SJCRH30 (cell line): Measurements from ENCODE around the gene LMBR1L. TPM values are rescaled to one million over a fixed set of nuclear protein-coding genes. Genes with fewer than 3 reads are reported as not detected.

ENCODE experiments used
- DNase-seq, 2 experiments: peaks; one replicate each; pipeline ENCODE4 v3.0.0-alpha.2; 2015 to 2020
- H3K27ac ChIP-seq: fragments of 250-450 bp; sonication (Bioruptor Pico); 2 replicates; pipeline ENCODE4 v1.5.1; 2020; ENCODE audit warnings: mild to moderate bottlenecking, moderate library complexity
- H3K27me3 ChIP-seq: fragments of 250-450 bp; sonication (Bioruptor Pico); 2 replicates; pipeline ENCODE4 v1.5.1; 2020; ENCODE audit warnings: mild to moderate bottlenecking, moderate library complexity
- H3K36me3 ChIP-seq: fragments of 250-450 bp; sonication (Bioruptor Pico); 2 replicates; pipeline ENCODE4 v1.5.1; 2020; ENCODE audit warnings: mild to moderate bottlenecking, moderate library complexity
- H3K4me1 ChIP-seq: fragments of 250-450 bp; sonication (Bioruptor Pico); 2 replicates; pipeline ENCODE4 v1.5.1; 2020; ENCODE audit warnings: mild to moderate bottlenecking, moderate library complexity
- H3K4me3 ChIP-seq: fragments of 250-450 bp; sonication (Bioruptor Pico); 2 replicates; pipeline ENCODE4 v1.5.1; 2020; ENCODE audit warnings: mild to moderate bottlenecking, moderate library complexity
- H3K9me3 ChIP-seq: fragments of 250-450 bp; sonication (Bioruptor Pico); replicated peaks from 2 replicates; pipeline ENCODE4 v1.5.1; 2020; ENCODE audit warnings: mild to moderate bottlenecking, moderate library complexity
- total RNA-seq: library from RNA; depleted of rRNA; stranded (reverse); fragments of >200 nt; shearing (Covaris generic); gene quantifications from 2 replicates; pipeline ENCODE4 v1.2.3, GENCODE V29; 2014; rRNA removed

LMBR1L gene
- total RNA-seq, 1 experiment from 2014 or later = 28.9 TPM

DNA sequence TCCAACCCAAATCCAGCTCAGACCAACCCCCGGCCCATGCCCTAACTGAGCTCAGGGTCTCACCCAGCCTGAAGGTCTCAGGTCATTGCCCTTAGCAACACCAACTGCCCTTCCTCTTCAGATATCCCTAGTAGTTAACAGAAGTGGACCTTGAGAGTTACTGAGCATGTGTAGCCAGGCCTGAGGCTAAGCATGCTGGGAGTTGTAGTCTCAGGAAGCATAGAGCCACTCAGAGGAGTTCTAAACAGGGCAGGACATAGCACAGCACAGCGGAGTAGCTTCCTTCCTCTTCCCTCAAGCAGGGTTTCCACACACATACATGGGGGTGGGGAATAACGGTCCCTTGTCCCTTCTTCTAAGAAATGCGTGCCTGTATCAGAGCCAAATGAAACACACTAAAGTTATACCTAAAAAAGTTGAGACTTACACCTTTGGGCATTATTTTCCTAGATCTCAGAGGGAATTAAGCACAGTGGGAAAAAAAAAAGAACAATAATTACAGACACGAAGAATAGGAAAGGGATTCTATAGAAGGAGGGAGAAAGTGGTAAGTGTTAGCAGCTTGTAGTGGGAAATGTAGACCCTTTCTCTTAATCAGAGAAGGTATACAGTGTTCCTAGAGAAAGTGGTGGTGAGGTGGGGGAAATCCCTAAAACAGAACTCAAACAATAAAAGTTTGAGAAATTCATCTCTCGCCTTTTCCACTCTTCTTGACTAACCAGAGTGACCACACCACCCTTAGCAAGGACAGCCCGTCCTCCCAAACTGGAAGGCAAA, 54.5 kb downstream of the LMBR1L start:
- no peak overlapping the region for H3K4me3 ChIP-seq
- no peaks in the 10 kb centered on the region for H3K27me3 ChIP-seq
- H3K27ac ChIP-seq = no peak overlapping the region
- peaks cover 23% of the 10 kb centered on the region for H3K4me1 ChIP-seq
- peaks cover 45% of the 10 kb centered on the region for H3K36me3 ChIP-seq
- H3K9me3 ChIP-seq = no peaks in the 10 kb centered on the region
- peak; percentile 54 to 67 for DNase-seq

DNA sequence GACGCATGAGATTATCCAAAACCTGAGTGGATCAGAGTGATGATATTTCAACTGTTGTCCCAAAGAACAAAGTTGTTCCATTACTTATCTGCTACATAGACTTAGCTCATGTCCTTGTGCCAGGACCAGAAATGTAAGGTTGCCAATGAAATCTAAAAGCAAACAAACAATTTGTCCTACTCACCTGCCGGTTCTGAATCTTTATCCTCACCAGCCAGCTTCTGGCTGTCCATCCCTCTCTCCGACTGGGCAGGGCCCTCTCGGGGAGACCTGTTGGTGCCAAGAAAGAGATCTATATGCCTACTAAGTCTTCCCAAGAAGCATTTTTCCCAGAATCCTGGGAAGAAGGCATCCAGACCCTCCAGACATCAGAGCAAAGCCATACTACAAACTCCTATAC, 55.6 kb downstream of the LMBR1L start:
- H3K36me3 ChIP-seq = peaks cover 56% of the 10 kb centered on the region
- H3K9me3 ChIP-seq = no peaks in the 10 kb centered on the region
- H3K27me3 ChIP-seq = no peaks in the 10 kb centered on the region
- H3K4me1 ChIP-seq = peaks cover 23% of the 10 kb centered on the region
- DNase-seq = no peak
- H3K27ac ChIP-seq = no peak overlapping the region
- no peak overlapping the region for H3K4me3 ChIP-seq

DNA sequence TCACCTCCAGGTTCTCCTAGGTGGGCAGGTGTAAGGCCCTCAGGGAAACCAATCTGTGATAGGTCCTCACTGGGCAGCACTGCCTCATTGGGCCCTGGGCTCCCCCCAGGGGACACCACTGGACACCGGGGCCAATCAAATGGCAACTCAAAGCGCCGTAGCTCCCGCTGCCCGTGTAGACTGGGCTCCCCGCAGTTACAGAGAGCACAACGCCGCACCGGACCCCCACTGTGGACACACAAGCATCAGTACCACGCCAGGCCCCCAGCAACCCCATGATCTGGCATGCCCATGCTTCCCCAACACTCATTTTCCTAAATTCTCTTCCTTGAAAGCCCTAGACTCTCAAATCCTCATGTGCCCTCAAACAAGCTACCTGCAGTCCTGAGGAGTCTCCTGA, 56.1 kb downstream of the LMBR1L start:
- no peaks in the 10 kb centered on the region for H3K27me3 ChIP-seq
- peaks cover 23% of the 10 kb centered on the region for H3K4me1 ChIP-seq
- H3K4me3 ChIP-seq = no peak overlapping the region
- no peaks in the 10 kb centered on the region for H3K9me3 ChIP-seq
- peaks cover 61% of the 10 kb centered on the region for H3K36me3 ChIP-seq
- no peak for DNase-seq
- H3K27ac ChIP-seq = no peak overlapping the region

DNA sequence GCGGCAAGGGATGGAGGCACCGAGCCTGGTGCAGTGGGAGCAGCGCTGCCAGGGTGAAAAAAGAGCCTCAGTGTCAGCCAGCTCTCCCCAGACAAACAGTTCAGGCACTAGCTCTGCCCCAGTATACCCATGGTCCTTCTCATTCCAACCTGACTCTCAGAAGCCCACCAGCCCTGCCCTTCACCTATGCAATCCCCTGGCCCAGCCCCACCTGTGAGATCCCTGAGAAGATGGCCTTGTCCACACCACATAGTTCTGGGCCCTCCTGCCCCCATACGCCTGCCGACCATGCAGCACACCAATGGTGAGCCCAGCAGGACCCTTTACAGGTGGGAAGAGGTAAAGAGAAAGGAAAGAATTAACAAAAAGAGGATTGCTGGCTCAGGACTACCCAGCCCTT, 56.6 kb downstream of the LMBR1L start:
- peaks cover 66% of the 10 kb centered on the region for H3K36me3 ChIP-seq
- no peaks in the 10 kb centered on the region for H3K27me3 ChIP-seq
- H3K27ac ChIP-seq = no peak overlapping the region
- no peak overlapping the region for H3K4me3 ChIP-seq
- DNase-seq = no peak
- no peaks in the 10 kb centered on the region for H3K9me3 ChIP-seq
- peaks cover 23% of the 10 kb centered on the region for H3K4me1 ChIP-seq

DNA sequence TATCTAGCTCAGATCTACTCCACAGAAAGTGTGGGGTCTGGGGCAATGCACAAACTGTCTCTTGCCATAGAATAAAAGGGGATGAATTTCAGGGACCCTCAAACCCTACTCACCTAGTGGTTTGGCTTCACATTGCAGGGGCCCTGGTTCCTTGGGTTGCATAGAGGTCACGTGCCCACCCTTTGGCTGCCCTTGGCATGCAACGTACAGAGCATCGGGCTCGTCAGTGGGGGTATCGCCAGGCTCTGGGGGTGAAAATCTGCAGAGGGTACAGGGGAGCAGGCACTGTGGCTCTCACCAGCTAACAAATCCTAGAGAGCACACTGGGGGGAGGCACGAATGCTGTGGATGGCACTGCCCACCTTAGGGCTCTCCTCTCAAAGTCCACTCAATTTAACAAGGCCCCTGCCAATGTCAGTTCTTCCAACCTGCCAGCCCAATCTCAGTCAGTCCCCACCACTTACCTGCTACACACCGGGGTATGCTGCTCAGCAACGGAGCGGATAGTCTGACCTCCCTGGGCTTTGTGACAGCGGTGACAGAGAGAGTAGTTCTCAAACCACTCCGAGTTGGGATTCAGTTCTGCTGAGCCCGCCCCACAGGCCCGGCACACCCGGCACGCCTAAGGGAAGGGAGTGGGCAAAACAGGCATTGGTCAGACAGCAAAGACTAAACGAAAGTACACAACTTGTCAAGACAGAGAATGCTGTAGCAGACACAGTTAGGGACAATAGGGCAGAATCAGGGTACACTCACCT, 58.0 kb downstream of the LMBR1L start:
- Histone ChIP-seq H3K27ac (no peak overlapping the region), H3K4me1 (peaks cover 15% of the 10 kb centered on the region), H3K27me3 (no peaks in the 10 kb centered on the region), H3K36me3 (peaks cover 80% of the 10 kb centered on the region), H3K4me3 (no peak overlapping the region), H3K9me3 (no peaks in the 10 kb centered on the region)
- no peak for DNase-seq

DNA sequence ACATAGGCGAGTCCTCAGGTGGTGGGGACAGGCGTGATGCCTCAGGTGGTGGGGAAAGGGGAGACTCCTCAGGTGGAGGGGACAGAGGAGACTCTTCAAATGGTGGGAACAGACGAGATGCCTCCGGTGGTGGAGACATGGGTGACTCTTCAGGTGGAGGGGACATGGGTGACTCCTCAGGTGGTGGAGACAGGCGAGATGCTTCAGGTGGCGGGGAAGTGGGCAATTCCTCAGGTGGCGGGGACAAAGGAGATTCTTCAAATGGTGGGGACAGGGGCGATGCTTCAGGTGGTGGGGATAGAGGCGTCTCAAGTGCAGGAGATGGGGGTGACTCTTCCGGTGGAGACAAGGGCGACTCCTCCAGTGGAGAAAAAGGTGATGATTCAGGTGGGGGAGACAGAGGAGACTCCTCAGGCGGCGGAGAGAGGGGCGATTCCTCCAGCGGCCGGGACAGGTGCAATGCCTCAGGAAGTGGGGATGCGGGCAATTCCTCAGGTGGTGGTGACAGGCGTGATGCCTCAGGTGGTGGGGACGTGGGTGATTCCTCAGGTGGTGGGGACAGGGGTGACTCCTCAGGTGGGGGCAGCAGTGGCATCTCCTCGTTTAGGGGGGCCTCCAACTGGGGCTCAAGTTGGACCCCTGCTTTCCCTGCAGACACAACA, 58.7 kb downstream of the LMBR1L start:
- Histone ChIP-seq H3K4me3 (no peak overlapping the region), H3K27ac (no peak overlapping the region), H3K27me3 (no peaks in the 10 kb centered on the region), H3K9me3 (no peaks in the 10 kb centered on the region), H3K4me1 (peaks cover 8% of the 10 kb centered on the region; the same call in 1 of the 2 replicates), H3K36me3 (peaks cover 85% of the 10 kb centered on the region)
- DNase-seq = no peak

DNA sequence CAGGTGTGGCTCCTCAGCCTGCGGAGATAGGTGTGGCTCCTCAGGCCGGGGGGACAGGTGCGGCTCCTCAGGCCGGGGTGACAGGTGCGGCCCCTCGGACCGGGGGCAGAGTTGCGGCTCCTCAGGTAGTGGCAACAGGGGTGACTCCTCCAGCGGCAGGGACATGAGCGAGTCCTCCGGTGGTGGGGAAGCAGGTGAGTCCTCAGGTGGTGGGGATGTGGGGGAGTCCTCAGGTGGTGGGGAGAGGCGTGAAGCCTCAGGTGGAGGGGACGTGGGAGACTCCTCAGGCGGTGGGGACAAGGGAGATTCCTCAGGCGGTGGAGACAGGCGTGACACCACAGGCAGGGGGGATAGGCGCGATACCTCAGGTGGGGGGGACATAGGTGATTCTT, 59.3 kb downstream of the LMBR1L start:
- H3K36me3 ChIP-seq = peaks cover 91% of the 10 kb centered on the region
- 0 out of 2 replicates have a peak, but pooled peaks cover 2% of the 10 kb centered on the region for H3K4me1 ChIP-seq
- no peak for DNase-seq
- H3K27ac ChIP-seq = no peak overlapping the region
- no peaks in the 10 kb centered on the region for H3K9me3 ChIP-seq
- H3K4me3 ChIP-seq = no peak overlapping the region
- no peaks in the 10 kb centered on the region for H3K27me3 ChIP-seq

DNA sequence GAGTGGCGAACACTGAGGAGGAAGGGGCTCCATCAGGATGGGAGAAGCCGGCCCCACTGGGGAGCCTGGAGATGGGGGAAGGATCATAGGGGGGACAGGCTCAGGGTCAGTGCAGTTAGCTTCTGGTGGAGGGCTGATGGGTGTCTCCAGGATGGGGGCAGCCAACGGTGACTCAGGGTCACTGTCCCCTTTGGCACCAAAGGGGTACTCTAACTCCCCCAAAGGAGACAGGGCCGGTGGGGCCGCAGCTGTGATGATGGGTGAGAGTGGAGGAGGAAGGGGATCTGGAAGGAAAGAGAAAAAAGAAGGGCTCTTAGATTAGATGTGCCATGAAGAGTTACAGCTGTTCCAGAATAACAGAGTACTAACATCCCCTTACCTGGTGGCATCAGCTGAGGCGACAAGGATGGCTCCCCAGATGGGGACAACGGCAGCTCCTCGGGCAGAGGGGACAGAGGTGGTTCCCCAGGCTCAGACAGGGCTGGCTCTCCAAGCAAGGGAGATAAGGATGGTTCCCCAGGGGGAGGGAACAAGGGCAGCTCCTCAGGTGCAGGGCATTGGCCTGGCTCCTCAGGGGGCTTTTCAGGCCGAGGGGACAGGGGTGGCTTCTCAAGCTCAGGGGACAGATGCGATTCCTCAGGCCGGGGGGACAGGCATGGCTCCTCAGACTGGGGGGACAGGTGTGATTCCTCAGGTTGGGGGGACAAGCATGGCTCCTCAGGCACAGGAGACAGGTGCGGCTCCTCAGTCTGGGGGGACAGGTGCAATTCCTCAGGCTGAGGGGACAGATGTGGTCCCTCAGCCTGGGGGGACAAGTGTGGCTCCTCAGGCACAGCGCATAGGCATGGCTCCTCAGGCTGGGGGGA, 59.9 kb downstream of the LMBR1L start:
- no peak for DNase-seq
- no peaks in the 10 kb centered on the region for H3K9me3 ChIP-seq
- peaks cover 96% of the 10 kb centered on the region for H3K36me3 ChIP-seq
- no peaks in the 10 kb centered on the region for H3K27me3 ChIP-seq
- no peak overlapping the region for H3K27ac ChIP-seq
- H3K4me3 ChIP-seq = no peak overlapping the region
- H3K4me1 ChIP-seq = no peaks in the 10 kb centered on the region

DNA sequence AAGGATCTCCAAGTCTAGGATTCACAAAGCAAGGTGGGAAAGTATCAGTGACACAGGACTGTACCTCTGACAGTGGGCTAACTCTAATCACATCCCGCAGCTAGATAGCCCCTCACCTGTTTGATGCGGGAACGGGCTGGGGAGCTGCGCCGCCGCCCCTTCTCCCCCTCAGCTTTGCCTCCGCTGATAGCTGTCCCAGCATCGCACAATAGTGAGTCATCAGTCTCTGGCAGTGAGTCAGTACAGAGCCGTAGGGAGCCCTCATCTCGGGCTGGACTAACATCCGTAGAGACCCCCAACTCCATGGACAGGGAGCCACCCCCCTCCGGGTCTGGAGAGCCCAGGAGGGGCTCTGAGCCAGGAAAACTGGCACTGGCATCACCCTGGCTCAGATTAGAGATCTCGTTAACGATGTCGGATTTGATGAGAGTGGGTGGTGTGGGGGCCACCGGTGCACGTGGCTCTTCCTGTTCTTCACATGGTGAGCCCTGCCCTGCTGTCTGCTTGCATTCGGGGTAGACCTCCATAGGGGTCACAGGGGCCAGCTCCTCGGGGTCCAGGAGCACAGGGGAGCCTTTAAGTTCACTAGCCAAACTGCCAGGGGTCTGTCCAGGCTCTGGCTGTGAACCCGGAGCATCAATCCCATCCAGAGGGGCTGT, 61.0 kb downstream of the LMBR1L start:
- no peaks in the 10 kb centered on the region for H3K4me1 ChIP-seq
- no peak for DNase-seq
- no peaks in the 10 kb centered on the region for H3K9me3 ChIP-seq
- H3K27me3 ChIP-seq = no peaks in the 10 kb centered on the region
- no peak overlapping the region for H3K27ac ChIP-seq
- H3K4me3 ChIP-seq = no peak overlapping the region
- peaks cover 93% of the 10 kb centered on the region for H3K36me3 ChIP-seq

DNA sequence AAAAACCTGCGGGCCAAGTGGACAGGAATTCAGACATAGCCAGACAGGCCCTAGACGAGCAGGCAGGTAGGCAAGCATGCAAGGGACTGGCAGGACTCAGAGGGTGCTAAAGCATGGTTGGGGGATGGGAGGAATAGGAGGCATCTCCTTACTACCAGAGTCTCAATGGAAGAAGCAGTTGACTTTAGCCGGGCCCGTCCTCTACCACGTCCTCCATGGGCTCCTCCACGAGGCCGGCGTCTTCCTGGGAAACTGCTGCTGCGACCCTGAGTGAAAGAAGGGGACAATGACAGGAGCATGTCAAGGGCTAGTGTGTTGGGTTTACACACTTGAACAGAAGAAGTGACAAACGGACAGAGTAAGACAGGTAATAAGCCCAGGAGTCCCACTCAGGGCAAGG, 61.7 kb downstream of the LMBR1L start:
- Histone ChIP-seq H3K27ac (no peak overlapping the region), H3K36me3 (peaks cover 93% of the 10 kb centered on the region), H3K9me3 (no peaks in the 10 kb centered on the region), H3K4me1 (no peaks in the 10 kb centered on the region), H3K4me3 (no peak overlapping the region), H3K27me3 (no peaks in the 10 kb centered on the region)
- DNase-seq = no peak

Other genes starting within 250 kb of the LMBR1L start
- 0.10 and 0.43 TPM in 2 replicates for gene RND1, start 245.0 kb downstream of the LMBR1L start, total RNA-seq
- gene FKBP11, start 185.4 kb downstream of the LMBR1L start, total RNA-seq = 6.5 and 8.6 TPM in 2 replicates
- gene ARF3, start 153.4 kb downstream of the LMBR1L start, total RNA-seq = 80.9 and 82.1 TPM in 2 replicates
- gene WNT10B, start 139.1 kb downstream of the LMBR1L start, total RNA-seq = 2.8 and 3.0 TPM in 2 replicates
- not detected in 2 replicates for gene WNT1, start 132.5 kb downstream of the LMBR1L start, total RNA-seq
- 5.0 and 5.5 TPM in 2 replicates for gene DDN, start 111.5 kb downstream of the LMBR1L start, total RNA-seq
- 37.1 and 43.0 TPM in 2 replicates for gene PRKAG1, start 92.1 kb downstream of the LMBR1L start, total RNA-seq
- 30.1 and 31.2 TPM in 2 replicates for gene KMT2D, start 50.1 kb downstream of the LMBR1L start, total RNA-seq
- 8.8 and 9.0 TPM in 2 replicates for gene RHEBL1, start 40.9 kb downstream of the LMBR1L start, total RNA-seq
- 0.04 and 0.13 TPM in 2 replicates for gene DHH, start 16.0 kb downstream of the LMBR1L start, total RNA-seq
- gene TUBA1B, start 20.5 kb upstream of the LMBR1L start, total RNA-seq = 5,262 and 5,317 TPM in 2 replicates
- gene TUBA1A, start 78.2 kb upstream of the LMBR1L start, total RNA-seq = 481 and 482 TPM in 2 replicates
- gene TUBA1C, start 154.2 kb upstream of the LMBR1L start, total RNA-seq = 396 and 398 TPM in 2 replicates
- gene PRPH, start 184.3 kb upstream of the LMBR1L start, total RNA-seq = 1.7 and 3.9 TPM in 2 replicates
- 79.4 and 87.0 TPM in 2 replicates for gene TROAP, start 212.4 kb upstream of the LMBR1L start, total RNA-seq
- gene C1QL4, start 226.3 kb upstream of the LMBR1L start, total RNA-seq = 1.7 and 2.1 TPM in 2 replicates
- gene DNAJC22, start 236.0 kb upstream of the LMBR1L start, total RNA-seq = 10.7 and 11.9 TPM in 2 replicates